Sigmoid colon (tissue), 4 donors: ENCODE measurements around the gene GFY.

Experiments
- CTCF ChIP-seq, 4 experiments: fragments of 450-650 bp in 3 of 4; fragments of 200-600 bp in 1 of 4; IDR thresholded peaks; one replicate each; pipeline ENCODE4 v1.5.1; 2016 to 2019; ENCODE audit warnings: antibody characterized with exemption in 4 of 4, mild to moderate bottlenecking in 3 of 4, moderate library complexity in 2 of 4
- POLR2AphosphoS5 ChIP-seq, 4 donors: sonication (generic); formaldehyde crosslinking; IDR thresholded peaks; one replicate each; pipeline ENCODE4 v1.6.1; 2017; ENCODE audit warnings: antibody characterized with exemption in 4 of 4

DNA sequence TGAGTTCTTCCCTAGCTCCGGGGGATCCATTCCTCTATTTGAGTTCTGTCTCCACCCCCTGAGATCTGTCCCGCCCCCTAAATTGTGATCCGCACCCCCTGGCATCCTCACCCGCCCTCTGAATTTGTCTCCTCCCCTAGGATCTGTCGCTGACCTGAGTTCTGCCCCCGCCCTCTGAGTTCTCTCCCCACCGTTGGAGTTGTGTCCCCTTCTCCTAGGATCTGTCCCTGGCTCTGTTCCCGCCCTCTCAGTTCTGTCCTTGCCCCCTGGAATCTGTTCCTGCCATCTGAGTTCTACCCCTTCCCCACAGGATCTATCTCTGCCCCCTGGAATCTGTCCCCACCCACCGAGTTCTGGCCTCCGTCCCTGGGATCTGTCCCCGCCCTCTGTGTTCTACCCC is 17.2 kb downstream of the GFY start:
- TF ChIP-seq POLR2AphosphoS5 (IDR thresholded peaks at IDR 0.05) (no peak), CTCF (IDR thresholded peaks at IDR 0.05) (no peak)
